HG03064 (cell line): ENCODE measurements around the gene SDF2L1.
"Not testable (repeated sequence)": the region's sequence is repeated elsewhere in the genome, so short reads cannot be mapped to it uniquely, and the experiment has no call there.

Experiments
- ATAC-seq: cut with Tn5 transposase; IDR thresholded peaks from one replicate; pipeline ENCODE4 v1.9.1; 2021; ENCODE audit warnings: low read depth; ENCODE audit not compliant: unreplicated experiment

SDF2L1 gene

GRCh38 chr22:21684492-21685163 lies 42.5 kb downstream of the SDF2L1 start:
- no peak for ATAC-seq

GRCh38 chr22:21685164-21685513 lies 43.0 kb downstream of the SDF2L1 start:
- no peak for ATAC-seq

- ATAC-seq, result no peak
These were observed 44.1 kb downstream of the SDF2L1 start for GRCh38 chr22:21686193-21686608.

- ATAC-seq, result no peak
These were observed 44.7 kb downstream of the SDF2L1 start for GRCh38 chr22:21686634-21687393.

GRCh38 chr22:21687685-21688259 lies 45.7 kb downstream of the SDF2L1 start:
- ATAC-seq, result no peak

GRCh38 chr22:21688341-21688705 lies 46.2 kb downstream of the SDF2L1 start:
- ATAC-seq, result no peak

- ATAC-seq, result no peak
These were observed 46.7 kb downstream of the SDF2L1 start for GRCh38 chr22:21688706-21689381.

- ATAC-seq, result no peak
These were observed 48.3 kb downstream of the SDF2L1 start for GRCh38 chr22:21690401-21690801.

GRCh38 chr22:21691816-21692215 lies 49.7 kb downstream of the SDF2L1 start:
- no peak for ATAC-seq

GRCh38 chr22:21692856-21693255 lies 50.8 kb downstream of the SDF2L1 start:
- ATAC-seq, result not testable (repeated sequence)

GRCh38 chr22:21693333-21693998 lies 51.4 kb downstream of the SDF2L1 start:
- no peak for ATAC-seq
